A549 treated with Hydrocortisone at 1 μM for 4 hours (cell line): ENCODE data around the gene PTGDR. TPM values are rescaled to one million over a fixed set of nuclear protein-coding genes. Genes with fewer than 3 reads are reported as not detected.

ENCODE experiments used
- total RNA-seq: library from RNA; stranded (reverse); fragments of 200-300 nt; extraction: Qiagen RNA extraction; gene quantifications from 5 replicates; pipeline ENCODE4 v1.2.3, GENCODE V29; 2022

The PTGDR gene
- total RNA-seq = not detected in 5 replicates

GRCh38 chr14:52267501-52268278 is at the start of gene PTGDR:
TSS of gene PTGDR (plus strand) at chr14:52267698. CDS start at chr14:52267815, 117 bp downstream.

GRCh38 chr14:52313903-52314594 is 46.6 kb downstream of the PTGDR start, which contains the start of gene PTGER2:
TSS of gene PTGER2 (plus strand) at chr14:52314312. CDS start at chr14:52314549, 237 bp downstream.

Other genes starting within 250 kb of the PTGDR start
- gene NID2, start 198.6 kb upstream of the PTGDR start, total RNA-seq = 24.6 to 41.4 TPM (median 28.0 TPM) in 5 replicates
- gene PTGER2, start 46.6 kb downstream of the PTGDR start, total RNA-seq = 2.5 to 4.4 TPM (median 4.2 TPM) in 5 replicates